Endodermal cell (in vitro differentiated cells): Measurements from ENCODE around the gene MACROD2. TPM values are rescaled to one million over a fixed set of nuclear protein-coding genes. Genes with fewer than 3 reads are reported as not detected.

Source experiments
- DNase-seq: peaks from one replicate; pipeline ENCODE4 v3.0.0-alpha.2; 2017
- H3K27ac ChIP-seq: 2 replicates; pipeline ENCODE4 v1.5.1; 2013; ENCODE audit warnings: mild to moderate bottlenecking, low read depth, low read length, moderate library complexity
- H3K27me3 ChIP-seq: 2 replicates; pipeline ENCODE4 v1.6.1; 2013; ENCODE audit warnings: mild to moderate bottlenecking, low read length, moderate library complexity; ENCODE audit not compliant: insufficient read depth, control insufficient read depth, poor library complexity, severe bottlenecking
- H3K36me3 ChIP-seq: 2 replicates; pipeline ENCODE4 v1.7.0; 2013; ENCODE audit warnings: mild to moderate bottlenecking, low read length, moderate library complexity; ENCODE audit not compliant: control insufficient read depth, insufficient read depth
- H3K4me1 ChIP-seq: one replicate; pipeline ENCODE4 v1.7.0; 2013; ENCODE audit warnings: low read length; ENCODE audit not compliant: control insufficient read depth, insufficient read depth
- H3K4me3 ChIP-seq: 2 replicates; pipeline ENCODE4 v1.5.1; 2013; ENCODE audit warnings: mild to moderate bottlenecking, low read length, moderate library complexity
- H3K9ac ChIP-seq: 2 replicates; pipeline ENCODE4 v1.6.1; 2013; ENCODE audit warnings: mild to moderate bottlenecking, low read length, moderate library complexity; ENCODE audit not compliant: poor library complexity, severe bottlenecking; ENCODE audit errors: extremely low read depth
- H3K9me3 ChIP-seq: 2 replicates; pipeline ENCODE4 v1.6.1; 2013; ENCODE audit warnings: mild to moderate bottlenecking, low read length, moderate library complexity; ENCODE audit not compliant: control insufficient read depth
- H3K27ac Mint-ChIP-seq: 2 replicates; pipeline ENCODE4 v1.8.0; 2020; ENCODE audit warnings: mixed read lengths
- H3K27me3 Mint-ChIP-seq: 2 replicates; pipeline ENCODE4 v1.8.0; 2021; ENCODE audit warnings: mild to moderate bottlenecking, mixed read lengths; ENCODE audit not compliant: insufficient read depth
- H3K36me3 Mint-ChIP-seq: 2 replicates; pipeline ENCODE4 v1.8.0; 2020; ENCODE audit warnings: low read depth, mixed read lengths
- H3K4me1 Mint-ChIP-seq: 2 replicates; pipeline ENCODE4 v1.8.0; 2020; ENCODE audit warnings: mixed read lengths
- H3K4me3 Mint-ChIP-seq: 2 replicates; pipeline ENCODE4 v1.8.0; 2020; ENCODE audit warnings: mild to moderate bottlenecking, moderate library complexity, mixed read lengths
- H3K9me3 Mint-ChIP-seq: 2 replicates; pipeline ENCODE4 v1.8.0; 2020; ENCODE audit warnings: mild to moderate bottlenecking, mixed read lengths
- WGBS, 2 experiments: methylation state at CpG; one replicate each; pipeline versions ENCODE4 v1.1.5 to v1.1.7; 2013; ENCODE audit warnings: missing lambda C conversion rate in 2 of 2, mixed read lengths in 1 of 2; ENCODE audit not compliant: insufficient coverage in 1 of 2, insufficient read length in 1 of 2; 5-methylcytosine and 5-hydroxymethylcytosine counted together
- total RNA-seq, 2 donors: library from RNA; stranded (reverse); fragmentation: NEBNext Ultra II Directional in 1 of 2; extraction: Animal tissue kit (Norgen Biotek cat#: 25700) in 1 of 2; gene quantifications; 2 replicates in 1 of 2; 3 replicates in 1 of 2; pipeline ENCODE4 v1.2.1, GENCODE V29; 2021
- TF ChIP-seq, protein P1 (sequence below): fragments of 200-600 bp; sonication (generic); conservative IDR thresholded peaks from 2 replicates; pipeline ENCODE4 v1.5.0; 2021; ENCODE audit warnings: antibody characterized with exemption, mild to moderate bottlenecking

MACROD2 gene
- total RNA-seq, 2 donors from 2014 or later = 2.3 to 4.8 TPM

DNA sequence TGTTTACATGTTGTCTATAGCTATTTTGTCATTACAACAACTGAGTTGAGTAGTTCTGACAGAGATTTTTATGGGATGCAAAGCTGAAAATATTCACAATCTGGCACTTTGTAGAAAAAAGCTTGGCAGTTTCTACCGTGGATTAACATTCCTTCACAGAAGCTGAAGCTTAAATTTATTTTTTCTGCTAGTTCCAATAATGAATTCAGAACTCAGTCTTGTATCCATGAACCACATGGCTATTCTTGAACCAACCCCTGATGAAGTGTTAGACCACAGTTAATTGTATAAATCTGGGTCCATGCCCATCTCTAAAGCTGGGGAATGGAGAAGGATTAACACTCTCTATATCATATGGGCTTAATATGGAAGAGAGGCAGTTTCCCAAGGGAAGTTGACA lies 1085.9 kb downstream of the MACROD2 start:
- H3K27me3 ChIP-seq = no peaks in the 10 kb centered on the region
- peaks cover 5% of the 10 kb centered on the region for H3K4me1 Mint-ChIP-seq
- no peak overlapping the region for H3K27ac ChIP-seq
- no peak overlapping the region for H3K4me3 Mint-ChIP-seq
- no peak overlapping the region for H3K4me3 ChIP-seq
- no peak overlapping the region for H3K27ac Mint-ChIP-seq
- H3K27me3 Mint-ChIP-seq = no peaks in the 10 kb centered on the region
- no peaks in the 10 kb centered on the region for H3K36me3 Mint-ChIP-seq
- no peaks in the 10 kb centered on the region for H3K9me3 Mint-ChIP-seq
- H3K4me1 ChIP-seq = no peaks in the 10 kb centered on the region
- DNase-seq = no peak
- no peaks in the 10 kb centered on the region for H3K36me3 ChIP-seq
- WGBS, 2 experiments = 88 to 93% methylated on average over 1 of the region's 1 CpG
- H3K9ac ChIP-seq = no peak overlapping the region
- H3K9me3 ChIP-seq = no peaks in the 10 kb centered on the region
- TF ChIP-seq, protein P1, sequence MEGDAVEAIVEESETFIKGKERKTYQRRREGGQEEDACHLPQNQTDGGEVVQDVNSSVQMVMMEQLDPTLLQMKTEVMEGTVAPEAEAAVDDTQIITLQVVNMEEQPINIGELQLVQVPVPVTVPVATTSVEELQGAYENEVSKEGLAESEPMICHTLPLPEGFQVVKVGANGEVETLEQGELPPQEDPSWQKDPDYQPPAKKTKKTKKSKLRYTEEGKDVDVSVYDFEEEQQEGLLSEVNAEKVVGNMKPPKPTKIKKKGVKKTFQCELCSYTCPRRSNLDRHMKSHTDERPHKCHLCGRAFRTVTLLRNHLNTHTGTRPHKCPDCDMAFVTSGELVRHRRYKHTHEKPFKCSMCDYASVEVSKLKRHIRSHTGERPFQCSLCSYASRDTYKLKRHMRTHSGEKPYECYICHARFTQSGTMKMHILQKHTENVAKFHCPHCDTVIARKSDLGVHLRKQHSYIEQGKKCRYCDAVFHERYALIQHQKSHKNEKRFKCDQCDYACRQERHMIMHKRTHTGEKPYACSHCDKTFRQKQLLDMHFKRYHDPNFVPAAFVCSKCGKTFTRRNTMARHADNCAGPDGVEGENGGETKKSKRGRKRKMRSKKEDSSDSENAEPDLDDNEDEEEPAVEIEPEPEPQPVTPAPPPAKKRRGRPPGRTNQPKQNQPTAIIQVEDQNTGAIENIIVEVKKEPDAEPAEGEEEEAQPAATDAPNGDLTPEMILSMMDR = no peak

DNA sequence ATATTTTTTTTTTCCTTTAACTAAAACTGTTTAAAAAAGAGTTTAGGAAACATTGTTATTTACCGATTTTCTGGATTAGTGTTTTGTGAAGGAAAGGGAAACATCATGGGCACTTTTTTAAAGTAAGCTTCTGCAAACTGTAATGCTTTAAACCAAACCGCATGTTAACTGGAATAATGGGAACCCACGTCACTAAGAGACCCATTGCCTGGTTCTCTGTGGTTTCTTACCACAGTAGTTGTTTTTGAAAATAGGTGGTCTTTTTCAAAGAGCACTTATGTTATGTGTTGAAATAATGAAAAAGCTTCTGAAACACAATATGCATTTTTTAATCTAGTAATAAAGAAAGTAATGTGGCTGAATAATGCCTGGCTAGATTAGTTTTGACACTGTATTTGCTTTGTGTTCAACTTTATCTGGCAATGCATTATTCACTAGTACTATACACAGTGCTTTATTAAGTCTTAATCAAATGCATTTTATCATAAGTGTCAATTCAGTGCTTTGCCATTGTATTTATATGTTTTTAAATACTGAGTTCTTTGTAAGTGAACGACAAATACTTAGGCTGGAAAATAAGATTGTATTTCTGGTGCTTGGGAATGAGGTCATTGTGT lies 1096.2 kb downstream of the MACROD2 start:
- Histone ChIP-seq H3K27ac (no peak overlapping the region), H3K9me3 (no peaks in the 10 kb centered on the region), H3K36me3 (no peaks in the 10 kb centered on the region), H3K4me1 (no peaks in the 10 kb centered on the region), H3K4me3 (no peak overlapping the region), H3K9ac (no peak overlapping the region), H3K27me3 (no peaks in the 10 kb centered on the region)
- Mint-ChIP-seq H3K27ac (no peak overlapping the region), H3K9me3 (no peaks in the 10 kb centered on the region), H3K4me3 (no peak overlapping the region), H3K36me3 (no peaks in the 10 kb centered on the region), H3K4me1 (no peaks in the 10 kb centered on the region), H3K27me3 (no peaks in the 10 kb centered on the region)
- DNase-seq = no peak
- WGBS, 2 experiments = 91 to 94% methylated on average over 4 of the region's 4 CpGs
- TF ChIP-seq, protein P1 = no peak

DNA sequence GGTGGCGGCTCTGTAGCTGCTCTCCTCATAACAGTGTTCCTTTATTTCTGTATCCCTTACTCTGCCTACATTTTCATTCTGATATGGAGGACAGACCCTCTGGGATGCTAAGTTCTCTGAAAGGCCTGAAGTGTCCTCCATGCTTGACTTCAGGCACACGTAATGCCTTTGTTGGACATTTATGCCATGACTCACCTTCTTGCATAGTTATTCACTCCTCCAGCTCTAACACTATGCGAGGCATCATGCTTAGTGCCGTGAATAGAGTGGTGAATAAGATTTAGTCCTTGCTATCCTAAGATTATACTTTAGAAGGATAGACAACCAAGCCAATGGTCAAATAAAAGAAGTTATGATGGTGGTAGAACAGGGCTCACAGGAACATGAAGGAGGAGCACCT lies 1103.0 kb downstream of the MACROD2 start:
- H3K9ac ChIP-seq = no peak overlapping the region
- Mint-ChIP-seq H3K27ac (no peak overlapping the region), H3K27me3 (no peaks in the 10 kb centered on the region), H3K4me1 (no peaks in the 10 kb centered on the region), H3K36me3 (no peaks in the 10 kb centered on the region), H3K4me3 (no peak overlapping the region), H3K9me3 (peaks cover 4% of the 10 kb centered on the region)
- WGBS, 2 experiments = 90 to 100% methylated on average over 1 to 4 of the region's 4 CpGs
- H3K4me1 ChIP-seq = no peaks in the 10 kb centered on the region
- H3K27me3 ChIP-seq = no peaks in the 10 kb centered on the region
- H3K27ac ChIP-seq = no peak overlapping the region
- DNase-seq = no peak
- H3K36me3 ChIP-seq = no peaks in the 10 kb centered on the region
- no peak overlapping the region for H3K4me3 ChIP-seq
- H3K9me3 ChIP-seq = no peaks in the 10 kb centered on the region
- TF ChIP-seq, protein P1 = no peak
